HG02981 (cell line): Measurements from ENCODE around the gene ARRB2.
A peak's percentile ranks its signal among the peaks of the same experiment; 100 is the strongest.

ENCODE experiments used
- ATAC-seq: cut with Tn5 transposase; IDR thresholded peaks from one replicate; pipeline ENCODE4 v1.9.1; 2021; ENCODE audit warnings: mild to moderate bottlenecking, moderate library complexity; ENCODE audit not compliant: unreplicated experiment

Gene ARRB2

DNA sequence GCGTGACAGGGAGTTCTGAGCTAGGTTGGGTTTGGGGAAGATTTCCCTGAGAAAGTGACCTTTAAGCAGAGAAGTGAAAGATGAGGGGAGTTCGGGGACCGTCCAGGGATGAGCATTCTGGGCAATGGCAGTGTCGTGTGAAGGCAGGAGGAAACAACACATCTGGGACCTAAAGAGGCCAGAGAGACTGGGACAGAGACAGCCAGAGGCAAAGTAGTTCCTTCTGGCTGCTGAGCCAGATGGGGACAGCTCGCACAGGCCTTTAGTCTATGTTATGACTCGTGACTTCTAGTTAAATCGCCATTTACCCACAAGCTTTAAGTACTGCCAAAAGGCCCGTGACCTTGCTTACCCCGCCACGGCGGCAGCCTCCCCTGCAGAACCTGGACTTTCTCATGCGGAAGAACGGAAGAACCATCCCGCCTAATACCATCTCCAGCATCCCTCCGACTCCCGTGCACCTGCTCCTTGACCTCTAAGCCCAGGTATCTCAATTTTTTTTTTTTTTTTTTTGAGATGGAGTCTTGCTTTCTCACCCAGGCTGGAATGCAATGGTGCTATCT lies 12.3 kb downstream of the ARRB2 start:
- ATAC-seq: no peak

DNA sequence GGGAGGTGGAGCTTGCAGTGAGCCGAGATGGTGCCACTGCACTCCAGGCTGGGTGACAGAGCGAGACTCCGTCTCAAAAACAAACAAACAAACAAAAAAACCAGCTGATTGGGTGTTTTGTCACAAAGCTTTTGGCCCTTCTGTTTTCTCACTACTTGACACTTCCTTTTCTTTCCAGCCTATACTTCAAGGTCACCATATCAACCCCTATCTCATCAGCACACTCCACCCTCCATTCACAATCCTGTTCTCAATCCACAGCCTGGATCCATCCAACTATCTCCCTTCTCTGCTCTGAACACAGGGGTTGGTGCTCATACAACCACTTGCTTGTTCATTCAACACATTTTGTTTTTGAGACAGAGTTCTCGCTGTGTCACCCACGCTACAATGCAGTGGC lies 14.2 kb downstream of the ARRB2 start:
- no peak for ATAC-seq

- ATAC-seq: no peak
These were observed 15.3 kb downstream of the ARRB2 start for GRCh38 chr17:4725646-4726310.

- no peak for ATAC-seq
These were observed 17.7 kb downstream of the ARRB2 start for GRCh38 chr17:4728124-4728523.

DNA sequence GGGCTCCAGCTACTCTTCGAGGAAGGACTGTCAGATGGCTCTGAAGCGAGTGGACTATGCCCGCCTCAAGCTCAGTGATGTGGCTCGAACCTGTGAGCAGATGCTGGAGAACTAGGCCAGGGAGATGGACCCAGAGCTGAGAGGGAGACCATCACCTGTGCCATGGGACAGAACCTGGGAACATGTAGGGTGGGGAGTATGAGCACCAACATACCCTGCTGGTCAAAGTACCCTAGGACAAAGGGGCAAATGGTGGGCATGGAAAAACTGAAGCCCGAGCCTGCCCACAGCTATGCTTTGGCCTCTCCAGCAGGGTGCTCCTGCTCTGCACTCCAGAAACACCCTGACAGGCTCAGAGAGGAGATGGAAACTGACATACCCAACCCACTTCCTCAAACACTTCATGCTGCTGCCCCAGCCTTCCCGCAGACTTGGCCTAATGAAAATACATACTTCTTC lies 22.7 kb downstream of the ARRB2 start:
- ATAC-seq: peak; percentile 31

DNA sequence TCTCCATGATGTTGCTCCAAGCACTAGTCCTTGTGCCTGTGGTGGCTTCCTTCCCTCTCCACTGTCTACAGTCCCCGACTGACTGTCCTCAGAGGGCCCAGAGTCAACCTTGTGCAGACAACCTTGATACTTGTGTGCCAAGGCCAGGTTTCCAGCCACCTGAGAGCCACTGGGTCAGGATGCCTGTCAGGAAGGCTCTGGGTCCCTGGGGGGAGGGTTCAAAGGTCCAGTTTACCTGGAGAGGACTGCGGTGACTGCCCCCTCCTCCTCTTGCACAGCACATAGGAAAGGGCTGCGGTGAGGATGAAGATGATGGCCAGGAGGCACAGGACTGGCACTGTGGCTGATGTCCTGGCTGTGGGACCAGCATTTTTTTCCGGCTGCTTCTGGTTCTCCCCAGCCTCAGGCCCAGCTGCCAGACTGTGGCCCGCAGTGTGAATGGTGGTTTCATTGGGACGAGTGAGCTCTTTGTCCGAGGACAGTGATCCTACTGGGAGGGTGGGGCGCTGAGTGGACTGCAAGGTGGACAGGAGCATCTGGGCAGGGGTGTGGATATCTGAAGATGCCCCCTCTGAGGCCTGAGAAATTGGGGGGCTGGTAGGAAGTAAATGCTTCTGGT lies 24.5 kb downstream of the ARRB2 start:
- no peak for ATAC-seq

GRCh38 chr17:4735876-4736651 lies 25.6 kb downstream of the ARRB2 start:
- ATAC-seq: no peak

- no peak for ATAC-seq
These were observed 28.0 kb downstream of the ARRB2 start for GRCh38 chr17:4738136-4739121.

DNA sequence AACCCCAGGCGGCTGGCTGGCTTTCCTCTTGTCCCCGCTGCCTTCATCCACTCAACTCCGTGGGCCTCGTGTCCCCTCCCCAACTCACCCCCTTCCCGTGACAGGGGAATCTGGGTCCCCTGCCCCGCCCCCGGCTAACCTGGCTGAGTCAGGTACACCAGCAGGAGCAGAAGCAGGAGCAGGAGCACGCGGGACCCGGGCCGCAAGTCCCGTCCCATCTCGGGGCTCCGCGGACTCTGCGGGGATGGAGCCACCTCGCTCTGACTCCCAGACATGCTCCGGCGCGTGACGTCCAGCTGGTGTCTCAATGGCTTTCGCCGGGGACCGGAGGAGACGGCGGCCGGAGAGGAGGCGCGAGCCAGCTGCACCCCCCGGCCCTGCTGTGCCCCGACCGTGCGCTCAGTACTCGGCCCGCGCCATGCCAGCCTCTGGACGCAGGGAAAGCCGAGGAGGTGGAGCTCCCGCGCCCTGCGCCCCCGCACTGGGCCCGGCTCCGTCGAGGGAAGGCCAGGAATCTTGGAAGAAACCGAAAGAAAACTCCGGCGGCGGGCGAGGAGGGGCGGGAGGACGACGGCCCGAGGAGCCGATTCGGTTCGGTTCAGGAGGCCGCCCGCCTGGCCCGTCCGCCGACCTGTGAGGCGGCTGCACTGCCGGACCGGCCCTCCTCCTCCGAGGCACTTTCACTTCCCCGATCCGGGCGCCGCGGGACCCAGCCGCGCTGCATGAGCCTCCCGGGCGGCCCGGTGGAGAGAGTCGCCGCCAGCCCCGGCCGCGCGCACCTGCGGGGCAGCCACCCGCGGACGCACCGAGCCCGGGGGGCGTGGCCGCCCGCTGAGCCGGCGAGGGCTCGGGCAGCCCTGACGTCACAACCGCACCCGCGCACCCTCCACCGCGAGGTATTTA lies 28.9 kb downstream of the ARRB2 start, which contains the start of the genes CXCL16 and ZMYND15:
Gene CXCL16, minus strand, starts transcription at position 807 of the 903 bp plus-strand sequence. Its CDS starts 589 bp downstream, at position 218.
Gene ZMYND15, plus strand, starts transcription at position 712 of the 903 bp plus-strand sequence. CDS start 716 bp downstream, outside the sequence.
- no peak for ATAC-seq

GRCh38 chr17:4740025-4740351 lies 29.6 kb downstream of the ARRB2 start:
- no peak for ATAC-seq

- ATAC-seq: no peak
These were observed 30.2 kb downstream of the ARRB2 start for GRCh38 chr17:4740584-4740983.

- no peak for ATAC-seq
These were observed 31.1 kb downstream of the ARRB2 start for GRCh38 chr17:4741544-4741943.

GRCh38 chr17:4742133-4742532 lies 31.7 kb downstream of the ARRB2 start:
- ATAC-seq: no peak

GRCh38 chr17:4742629-4743028 lies 32.2 kb downstream of the ARRB2 start:
- no peak for ATAC-seq

- no peak for ATAC-seq
These were observed 32.8 kb downstream of the ARRB2 start for GRCh38 chr17:4743216-4743615.

- ATAC-seq: no peak
These were observed 33.5 kb downstream of the ARRB2 start for GRCh38 chr17:4743898-4744297.

DNA sequence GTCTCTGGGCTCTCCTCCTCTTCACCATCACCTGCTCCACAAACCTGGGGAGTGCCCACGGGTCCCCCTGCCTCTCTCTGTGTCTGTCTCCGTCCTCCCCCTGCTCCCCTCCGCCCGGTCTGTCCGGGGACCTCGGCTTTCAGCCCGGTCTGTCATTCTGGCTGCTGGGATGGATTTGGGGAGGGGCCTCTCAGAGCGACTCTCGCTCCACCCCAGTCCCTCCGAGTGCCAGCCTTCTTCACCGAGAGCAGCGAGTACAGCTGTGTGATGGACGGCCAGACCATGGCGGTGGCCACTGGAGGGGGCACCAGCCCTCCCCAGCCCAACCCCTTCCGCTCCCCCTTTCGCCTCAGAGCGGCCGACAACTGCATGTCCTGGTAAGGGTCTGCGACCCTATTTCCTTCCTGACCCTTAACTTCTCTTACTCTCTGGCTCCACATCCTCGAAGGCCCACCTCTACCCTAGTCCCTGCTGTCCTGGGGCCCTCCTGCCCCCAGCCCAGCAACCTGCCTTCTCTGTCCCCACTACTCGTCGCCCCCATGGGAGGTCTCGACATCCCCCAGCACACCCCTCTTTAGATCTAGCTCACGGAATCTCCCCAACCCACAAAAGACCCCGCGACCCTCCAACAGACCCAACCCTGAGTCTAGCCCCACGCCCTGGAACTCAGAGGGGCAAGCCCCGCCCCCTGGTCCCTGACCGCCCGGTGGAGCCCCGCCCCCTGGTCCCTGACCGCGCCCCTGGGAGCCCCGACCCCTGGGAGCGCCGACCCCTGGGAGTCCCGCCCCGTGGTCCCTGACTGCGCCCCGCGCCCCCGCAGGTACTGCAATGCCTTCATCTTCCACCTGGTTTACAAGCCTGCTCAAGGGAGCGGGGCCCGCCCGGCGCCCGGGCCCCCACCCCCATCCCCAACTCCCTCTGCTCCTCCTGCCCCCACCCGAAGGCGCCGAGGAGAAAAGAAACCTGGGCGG lies 34.9 kb downstream of the ARRB2 start:
- no peak for ATAC-seq

DNA sequence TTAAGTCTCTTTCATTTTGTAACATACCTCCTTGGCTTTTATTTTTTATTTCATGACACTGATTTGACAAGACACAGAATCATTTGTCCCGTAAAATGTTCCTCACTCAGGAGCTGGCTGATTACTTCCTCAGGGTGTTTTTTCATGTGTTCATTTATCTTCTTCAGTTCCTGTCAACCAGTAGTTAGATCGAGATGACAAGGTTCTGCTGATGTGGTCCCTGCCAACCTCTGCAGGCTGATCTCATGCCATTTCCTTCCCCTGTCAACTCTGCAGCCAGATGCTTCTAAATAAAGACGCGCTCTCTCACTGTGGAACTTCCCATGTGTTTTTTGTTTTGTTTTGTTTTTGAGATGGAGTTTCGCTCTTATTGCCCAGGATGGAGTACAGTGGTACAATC lies 37.4 kb downstream of the ARRB2 start:
- no peak for ATAC-seq
